HepG2 (cell line): Measurements from ENCODE around the gene KHNYN. TPM values are rescaled to one million over a fixed set of nuclear protein-coding genes. Genes with fewer than 3 reads are reported as not detected.

Source experiments
- FOXC1 ChIP-seq: sonication (generic); formaldehyde crosslinking; IDR thresholded peaks from 2 replicates; pipeline ENCODE4 v1.8.0; 2022; ENCODE audit warnings: mild to moderate bottlenecking, missing genetic modification reagents, borderline replicate concordance
- HMGXB4 ChIP-seq, 2 experiments: sonication (generic) in 1 of 2; formaldehyde crosslinking in 1 of 2; IDR thresholded peaks; 2 replicates each; pipeline versions ENCODE4 v1.4.0 to v1.6.1; 2018 to 2020; ENCODE audit warnings: missing genetic modification reagents in 2 of 2, borderline replicate concordance in 1 of 2, low read depth in 1 of 2, mild to moderate bottlenecking in 1 of 2, missing biosample characterization in 1 of 2
- MTF1 ChIP-seq: sonication (generic); formaldehyde crosslinking; IDR thresholded peaks from 2 replicates; pipeline ENCODE4 v1.5.0; 2020; ENCODE audit warnings: missing genetic modification reagents
- POLR2A ChIP-seq, 2 experiments: IDR thresholded peaks; 2 replicates each; pipeline ENCODE4 v1.6.1; 2011; ENCODE audit warnings: low read depth in 2 of 2, low read length in 2 of 2, mild to moderate bottlenecking in 1 of 2, moderate library complexity in 1 of 2; ENCODE audit not compliant: insufficient read depth in 1 of 2
- PRDM10 ChIP-seq: sonication (generic); formaldehyde crosslinking; IDR thresholded peaks from 2 replicates; pipeline ENCODE4 v1.4.0; 2020; ENCODE audit warnings: low read depth, missing genetic modification reagents
- SCMH1 ChIP-seq: sonication (generic); formaldehyde crosslinking; IDR thresholded peaks from 2 replicates; pipeline ENCODE4 v1.9.0; 2021; ENCODE audit warnings: missing genetic modification reagents, mild to moderate bottlenecking, borderline replicate concordance
- ZNF280D ChIP-seq: sonication (generic); formaldehyde crosslinking; IDR thresholded peaks from 2 replicates; pipeline ENCODE4 v1.5.1; 2020; ENCODE audit warnings: mild to moderate bottlenecking, missing genetic modification reagents
- ZNF318 ChIP-seq: sonication (generic); formaldehyde crosslinking; IDR thresholded peaks from 2 replicates; pipeline ENCODE4 v1.4.0; 2020; ENCODE audit warnings: mild to moderate bottlenecking, missing genetic modification reagents
- ZNF629 ChIP-seq: sonication (generic); formaldehyde crosslinking; conservative IDR thresholded peaks from 2 replicates; pipeline ENCODE4 v1.5.0; 2020; ENCODE audit warnings: missing genetic modification reagents
- polyA plus RNA-seq, 8 experiments: library from polyadenylated mRNA; depleted of rRNA in 3 of 8; stranded (reverse) in 7 of 8; unstranded in 1 of 8; fragments of >200 nt; fragmentation: Illumina TruSeq in 4 of 8; extraction: Trizol in 4 of 8; gene quantifications; 2 replicates each; pipeline versions ENCODE4 v1.2.1 to v1.2.3, GENCODE V29; 2011 to 2016; ENCODE audit warnings: low read depth in 4 of 8, missing spikeins in 1 of 8, mixed read lengths in 1 of 8; ENCODE audit not compliant: insufficient read depth in 1 of 8
- total RNA-seq, 5 experiments: library from RNA; depleted of rRNA; stranded (reverse); fragments of >200 nt; fragmentation: Illumina TruSeq; extraction: Trizol; gene quantifications; 2 replicates each; pipeline ENCODE4 v1.2.3, GENCODE V29; 2016; ENCODE audit warnings: low read depth in 1 of 5

The KHNYN gene
- total and polyA plus RNA-seq, 2 of the 13 experiments (the other 11 are each of a cell fraction or from before 2014, with no cell fraction given), result 52.8 to 75.7 TPM

- peak; percentile 98 for TF ChIP-seq ZNF318 (CRISPR knock-in tag)
- TF ChIP-seq PRDM10, result peak; percentile 76; the same call in 1 of the 2 replicates
- peak; percentile 91 for TF ChIP-seq MTF1 (CRISPR knock-in tag)
- TF ChIP-seq SCMH1 (CRISPR knock-in tag), result no peak
- TF ChIP-seq POLR2A (IDR thresholded peaks at IDR 0.05; ENCODE audit: insufficient read depth in 1 of 2, low read depth in 2 of 2, low read length in 2 of 2), result peak in 1 of 2 experiments; percentile 98; a peak in 2 of 4 replicates
- peak; percentile 82 to 94 for TF ChIP-seq HMGXB4 (CRISPR knock-in tag; IDR thresholded peaks at IDR 0.05; ENCODE audit: borderline replicate concordance in 1 of 2, low read depth in 1 of 2)
- peak; percentile 92; the same call in 1 of the 2 replicates for TF ChIP-seq FOXC1 (CRISPR knock-in tag)
- TF ChIP-seq ZNF629 (CRISPR knock-in tag), result peak; percentile 18; the same call in 1 of the 2 replicates
- peak; percentile 85 for TF ChIP-seq ZNF280D
These were observed 12.7 kb downstream of the KHNYN start, which contains the start of gene SDR39U1 (continued) for GRCh38 chr14:24442240-24443052.
